Ramos (cell line): ENCODE data around the gene CROCC2.

ENCODE experiments used
- in situ Hi-C: fragments of 300-500 bp; cut with MboI; formaldehyde crosslinking; loops from one replicate; pipeline ENCODE4 v1.14.3; 2022; ENCODE audit warnings: low sequenced_read_pairs; ENCODE audit not compliant: unreplicated experiment

Gene CROCC2

GRCh38 chr2:240891492-240892340, 14.4 kb upstream of the CROCC2 start:
- in situ Hi-C loops: no loop called here

GRCh38 chr2:240892356-240892755, 13.8 kb upstream of the CROCC2 start:
- in situ Hi-C loops: no loop called here

GRCh38 chr2:240892925-240893324, 13.2 kb upstream of the CROCC2 start:
- in situ Hi-C loops: no loop called here

DNA sequence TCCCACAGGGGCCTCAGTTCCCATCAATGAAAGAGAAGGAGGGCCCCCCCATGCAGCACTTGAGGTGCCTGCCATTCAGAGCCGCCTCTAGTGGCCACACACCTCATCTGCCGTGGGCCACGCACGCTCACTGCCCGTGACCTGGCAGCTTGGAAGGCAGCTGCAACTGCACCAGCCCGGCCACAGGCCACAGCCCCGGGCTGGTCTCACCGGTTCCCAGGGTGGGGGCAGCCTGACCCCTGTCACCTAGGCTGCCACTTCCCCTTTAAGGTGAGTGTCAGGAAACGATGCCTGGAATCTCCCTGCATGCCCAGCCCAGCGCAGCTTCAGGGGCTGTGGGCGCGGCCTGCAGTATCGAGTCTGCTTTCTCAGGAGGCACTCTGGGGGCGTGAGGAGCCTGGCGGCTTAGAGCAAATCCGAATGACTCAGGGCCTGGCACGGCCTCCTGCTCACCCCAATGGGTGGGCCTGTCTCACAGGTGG, 12.7 kb upstream of the CROCC2 start:
- in situ Hi-C loops: no loop called here

DNA sequence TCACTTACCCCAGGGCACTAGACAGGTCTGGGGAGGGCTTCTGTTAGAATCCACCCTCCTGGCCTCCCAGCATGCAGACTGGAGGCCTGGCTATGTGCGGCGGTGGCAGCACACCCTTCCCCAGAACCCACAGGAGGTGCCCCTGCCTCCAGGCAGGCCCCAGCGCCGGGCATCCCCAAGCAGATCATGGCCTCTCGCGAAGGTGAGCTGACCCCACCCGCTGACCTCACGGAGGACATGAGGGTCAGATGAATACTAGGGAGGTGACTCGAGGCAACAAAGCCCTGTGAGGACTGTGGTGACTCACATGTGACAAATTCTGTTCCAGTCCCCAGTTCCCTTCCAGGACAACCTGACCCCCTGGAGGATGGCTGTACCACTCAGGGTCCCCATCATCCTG, 12.1 kb upstream of the CROCC2 start:
- in situ Hi-C loops: no loop called here

GRCh38 chr2:240894836-240895558, 11.1 kb upstream of the CROCC2 start:
- in situ Hi-C loops: no loop called here

GRCh38 chr2:240895656-240896388, 10.3 kb upstream of the CROCC2 start, which contains the start of gene MAB21L4:
Gene MAB21L4 (minus strand): TSS chr2:240896156. CDS start chr2:240895997, 159 bp downstream.
- in situ Hi-C loops: no loop called here

- in situ Hi-C loops: no loop called here
Measured at GRCh38 chr2:240896394-240896793, 9.7 kb upstream of the CROCC2 start.

- in situ Hi-C loops: no loop called here
Measured at GRCh38 chr2:240896871-240897692, 9.1 kb upstream of the CROCC2 start.

GRCh38 chr2:240898108-240898730, 7.9 kb upstream of the CROCC2 start:
- in situ Hi-C loops: no loop called here

- in situ Hi-C loops: no loop called here
Measured at GRCh38 chr2:240898731-240899467, 7.2 kb upstream of the CROCC2 start.

GRCh38 chr2:240899468-240899865, 6.7 kb upstream of the CROCC2 start:
- in situ Hi-C loops: no loop called here

DNA sequence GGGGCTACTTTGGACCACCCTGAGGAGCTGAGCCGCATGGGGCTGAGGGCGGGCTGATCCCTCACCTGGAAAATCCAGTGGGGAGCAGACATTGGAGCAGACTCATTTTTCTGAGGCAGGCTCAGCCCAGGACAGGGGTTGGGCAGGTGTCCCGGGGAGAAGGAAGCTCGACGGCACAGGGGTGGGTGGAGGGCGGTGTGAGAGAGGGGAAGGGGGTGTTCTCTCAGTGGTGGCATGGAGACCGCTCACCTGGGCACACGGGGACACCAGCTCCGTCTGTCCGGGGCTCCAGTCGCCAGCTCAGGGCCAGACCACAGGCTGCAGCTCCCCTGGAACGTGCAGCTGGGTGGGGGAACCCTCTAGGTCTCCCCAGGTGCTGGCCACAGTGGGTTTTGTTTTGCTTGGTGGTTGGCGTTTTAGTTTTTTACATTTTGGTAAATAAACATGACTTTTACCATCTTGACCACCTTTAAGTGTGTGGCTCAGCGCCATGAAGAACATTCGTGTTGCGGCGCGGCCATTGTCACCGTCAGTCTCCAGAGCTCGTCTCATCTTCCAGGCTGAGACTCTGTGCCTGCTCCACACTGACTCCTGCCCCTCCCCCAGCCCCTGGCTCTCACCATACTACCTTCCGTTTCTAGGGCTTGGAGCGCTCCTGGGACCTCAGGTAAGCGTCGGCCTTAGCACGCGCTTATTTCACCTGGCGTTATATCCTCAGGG, 5.8 kb upstream of the CROCC2 start:
- in situ Hi-C loops: no loop called here

- in situ Hi-C loops: no loop called here
Measured at GRCh38 chr2:240901986-240902614, 4.0 kb upstream of the CROCC2 start.

- in situ Hi-C loops: no loop called here
Measured at GRCh38 chr2:240902615-240903041, 3.5 kb upstream of the CROCC2 start.

GRCh38 chr2:240903191-240904060, 2.7 kb upstream of the CROCC2 start:
- in situ Hi-C loops: no loop called here
